Esophagus squamous epithelium (tissue), 4 donors: ENCODE measurements around the gene NAA10.

ENCODE experiments used
- CTCF ChIP-seq, 6 experiments: fragments of 450-650 bp in 4 of 6; fragments of 200-600 bp in 2 of 6; sonication (generic) in 2 of 6; IDR thresholded peaks; one replicate each; pipeline ENCODE4 v1.5.1; 2016 to 2019; ENCODE audit warnings: antibody characterized with exemption in 6 of 6, mild to moderate bottlenecking in 4 of 6, moderate library complexity in 4 of 6
- POLR2A ChIP-seq, 4 donors: fragments of 450-650 bp; IDR thresholded peaks; one replicate each; pipeline ENCODE4 v1.6.1; 2017; ENCODE audit warnings: antibody characterized with exemption in 4 of 4, mild to moderate bottlenecking in 4 of 4, moderate library complexity in 3 of 4

- TF ChIP-seq CTCF (IDR thresholded peaks at IDR 0.05) = no peak
- no peak for TF ChIP-seq POLR2A (IDR thresholded peaks at IDR 0.05)
Measured at GRCh38 chrX:153925739-153926551, 8.9 kb downstream of the NAA10 start, which contains the start of gene ARHGAP4.
